HCT116 (cell line): ENCODE measurements around the gene ZXDC. TPM values are rescaled to one million over a fixed set of nuclear protein-coding genes. Genes with fewer than 3 reads are reported as not detected.

Experiments
- ATAC-seq: fragments of 200-7000 bp; cut with Tn5 transposase; 2 replicates; pipeline ENCODE4 v1.9.1; 2020; ENCODE audit warnings: mild to moderate bottlenecking, moderate library complexity
- BruUV-seq: library from RNA; stranded (reverse); fragments of 400-500 nt; replicated peaks from 2 replicates; lab custom pipeline; 2021; lab: Mats Ljungman, UMichigan
- CTCF ChIA-PET: fragments of 300-600 bp; sonication (Branson Sonifier 250); formaldehyde crosslinking; loops from one replicate; lab custom pipeline; 2021; ENCODE audit warnings: antibody characterized with exemption; lab: Charles Lee
- POLR2A ChIA-PET: fragments of 300-600, 350-600 bp; sonication (Branson Sonifier 250); formaldehyde crosslinking; loops from one replicate; lab custom pipeline; 2021; ENCODE audit warnings: antibody characterized with exemption; lab: Charles Lee
- RAD21 ChIA-PET, 2 experiments: fragments of 300-600 bp; sonication (Branson Sonifier 250); formaldehyde crosslinking; loops; one replicate each; lab custom pipeline; 2023; ENCODE audit warnings: low total read pairs in 2 of 2; ENCODE audit not compliant: uncharacterized antibody in 2 of 2, unreplicated experiment in 2 of 2, low non-redundant PET in 1 of 2; lab: Charles Lee
- DNase-seq: peaks from one replicate; pipeline ENCODE4 v3.0.0-alpha.2; 2010; ENCODE audit warnings: low read depth, low spot score
- H2AFZ ChIP-seq: fragments of 200-600 bp; shearing (Covaris generic), sonication (generic); 2 replicates; pipeline ENCODE4 v1.6.1; 2017; ENCODE audit warnings: low read depth, mixed run types, mixed read lengths, antibody characterized with exemption, low read length; ENCODE audit not compliant: poor library complexity, severe bottlenecking
- H3K27ac ChIP-seq: 2 replicates; pipeline ENCODE4 v1.5.1; 2012; ENCODE audit warnings: low read depth, low read length
- H3K27me3 ChIP-seq: fragments of 200-600 bp; sonication (generic); 2 replicates; pipeline ENCODE4 v1.6.1; 2016; ENCODE audit warnings: mixed run types, low read length, mixed read lengths; ENCODE audit not compliant: insufficient read depth
- H3K36me3 ChIP-seq, 2 experiments: fragments of 200-500 bp in 1 of 2; fragments of 200-600 bp in 1 of 2; sonication (Bioruptor generic) in 1 of 2; sonication (generic) in 1 of 2; 2 replicates each; pipeline versions ENCODE4 v1.5.1 to v1.6.1; 2014 to 2016; ENCODE audit warnings: low read length in 2 of 2, inconsistent platforms in 1 of 2, mixed read lengths in 1 of 2, mixed run types in 1 of 2; ENCODE audit not compliant: insufficient read depth in 2 of 2, control insufficient read depth in 1 of 2
- H3K4me1 ChIP-seq, 2 experiments: fragments of 200-600 bp in 1 of 2; sonication (generic) in 1 of 2; 2 replicates each; pipeline versions ENCODE4 v1.5.1 to v1.6.1; 2012 to 2017; ENCODE audit warnings: low read length in 2 of 2, inconsistent platforms in 1 of 2, mild to moderate bottlenecking in 1 of 2, mixed read lengths in 1 of 2, mixed run types in 1 of 2, moderate library complexity in 1 of 2; ENCODE audit not compliant: insufficient read depth in 2 of 2, control insufficient read depth in 1 of 2
- H3K4me2 ChIP-seq: fragments of 200-600 bp; sonication (generic); 2 replicates; pipeline ENCODE4 v1.6.1; 2017; ENCODE audit warnings: mixed run types, low read length, mixed read lengths
- H3K4me3 ChIP-seq, 2 experiments: fragments of 200-600 bp in 1 of 2; sonication (generic) in 1 of 2; replicated peaks in 1 of 2; 2 replicates each; pipeline ENCODE4 v1.5.1; 2011 to 2016; ENCODE audit warnings: low read length in 2 of 2, control low read depth in 1 of 2, low read depth in 1 of 2, mild to moderate bottlenecking in 1 of 2, mixed read lengths in 1 of 2, mixed run types in 1 of 2
- H3K79me2 ChIP-seq: fragments of 200-600 bp; sonication (generic); 2 replicates; pipeline ENCODE4 v1.6.1; 2017; ENCODE audit warnings: mild to moderate bottlenecking, mixed run types, low read length, moderate library complexity, mixed read lengths; ENCODE audit not compliant: insufficient read depth
- H3K9ac ChIP-seq: fragments of 200-600 bp; sonication (generic); 2 replicates; pipeline ENCODE4 v1.6.1; 2016; ENCODE audit warnings: low read length, mixed read lengths
- H3K9me2 ChIP-seq: fragments of 200-600 bp; sonication (generic), shearing (Covaris generic); 2 replicates; pipeline ENCODE4 v1.6.1; 2017; ENCODE audit warnings: mixed run types, mild to moderate bottlenecking, moderate library complexity; ENCODE audit not compliant: insufficient read depth
- H3K9me3 ChIP-seq, 2 experiments: fragments of 200-500 bp in 1 of 2; fragments of 200-600 bp in 1 of 2; sonication (Bioruptor generic) in 1 of 2; sonication (generic) in 1 of 2; 2 replicates each; pipeline ENCODE4 v1.6.1; 2014 to 2017; ENCODE audit warnings: low read length in 2 of 2, mixed read lengths in 2 of 2, inconsistent platforms in 1 of 2, low read depth in 1 of 2, mild to moderate bottlenecking in 1 of 2, mixed run types in 1 of 2, moderate library complexity in 1 of 2; ENCODE audit not compliant: control insufficient read depth in 1 of 2, insufficient read depth in 1 of 2
- H4K20me1 ChIP-seq: fragments of 200-600 bp; sonication (generic), shearing (Covaris generic); 2 replicates; pipeline ENCODE4 v1.6.1; 2017; ENCODE audit warnings: mixed run types, mild to moderate bottlenecking, moderate library complexity; ENCODE audit not compliant: insufficient read depth
- EZH2 ChIP-seq: fragments of 200-600 bp; sonication (generic); IDR thresholded peaks from 2 replicates; pipeline ENCODE4 v1.6.1; 2017; ENCODE audit warnings: antibody characterized with exemption, mixed run types
- FOSL1 ChIP-seq: IDR thresholded peaks from 2 replicates; pipeline ENCODE4 v1.6.1; 2012; ENCODE audit warnings: low read depth
- JUND ChIP-seq: IDR thresholded peaks from 2 replicates; pipeline ENCODE4 v1.6.1; 2012
- POLR2A ChIP-seq: IDR thresholded peaks from 2 replicates; pipeline ENCODE4 v1.7.0; 2011; ENCODE audit warnings: borderline replicate concordance; ENCODE audit not compliant: insufficient read depth, insufficient read length; ENCODE audit errors: extremely low read depth
- SRF ChIP-seq: IDR thresholded peaks from 2 replicates; pipeline ENCODE4 v1.6.1; 2012; ENCODE audit warnings: low read depth
- ZFX ChIP-seq: fragments of 450-650 bp; IDR thresholded peaks from 2 replicates; pipeline ENCODE4 v1.6.1; 2017
- intact Hi-C: fragments of 100-400 bp; cut with micrococcal nuclease; formaldehyde crosslinking; loops from 2 replicates; pipeline ENCODE4 v1.10.0; 2022
- total RNA-seq: library from RNA; stranded (reverse); gene quantifications from one replicate; pipeline ENCODE4 v1.2.1, GENCODE V29; 2021; ENCODE audit not compliant: unreplicated experiment
- TF ChIP-seq, protein P1 (sequence below), 3 experiments: fragments of 200-600 bp in 1 of 3; sonication (generic) in 1 of 3; IDR thresholded peaks in 2 of 3; conservative IDR thresholded peaks in 1 of 3; 2 replicates each; pipeline ENCODE4 v1.5.1; 2012 to 2017; ENCODE audit warnings: low read depth in 2 of 3, low read length in 2 of 3, antibody characterized with exemption in 1 of 3, borderline replicate concordance in 1 of 3, control low read depth in 1 of 3, mild to moderate bottlenecking in 1 of 3, mixed read lengths in 1 of 3, mixed run types in 1 of 3, moderate library complexity in 1 of 3; ENCODE audit not compliant: insufficient read depth in 1 of 3

The ZXDC gene
- total RNA-seq, 1 experiment from 2014 or later, result 29.9 TPM

DNA sequence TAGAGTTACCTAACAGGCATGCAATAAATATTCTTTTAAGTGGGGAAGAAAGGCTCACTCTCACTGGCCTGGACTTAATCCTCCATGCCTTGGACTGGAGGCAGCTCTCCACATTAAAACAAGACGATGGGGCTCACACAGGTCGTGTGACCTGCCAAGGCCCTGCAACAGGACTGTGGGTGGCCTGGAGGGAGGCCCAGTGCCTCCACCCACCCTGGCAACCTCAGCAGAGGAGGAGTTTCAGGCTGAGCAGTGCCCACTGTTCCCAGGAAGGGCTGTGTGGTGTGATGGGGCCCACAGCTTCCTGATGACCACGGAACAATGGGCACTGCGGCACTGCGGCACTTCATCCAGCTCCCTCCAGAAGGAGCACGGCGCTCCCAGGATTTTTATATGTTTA is 36.3 kb upstream of the ZXDC start:
- no peak for TF ChIP-seq POLR2A
- TF ChIP-seq, protein P1, sequence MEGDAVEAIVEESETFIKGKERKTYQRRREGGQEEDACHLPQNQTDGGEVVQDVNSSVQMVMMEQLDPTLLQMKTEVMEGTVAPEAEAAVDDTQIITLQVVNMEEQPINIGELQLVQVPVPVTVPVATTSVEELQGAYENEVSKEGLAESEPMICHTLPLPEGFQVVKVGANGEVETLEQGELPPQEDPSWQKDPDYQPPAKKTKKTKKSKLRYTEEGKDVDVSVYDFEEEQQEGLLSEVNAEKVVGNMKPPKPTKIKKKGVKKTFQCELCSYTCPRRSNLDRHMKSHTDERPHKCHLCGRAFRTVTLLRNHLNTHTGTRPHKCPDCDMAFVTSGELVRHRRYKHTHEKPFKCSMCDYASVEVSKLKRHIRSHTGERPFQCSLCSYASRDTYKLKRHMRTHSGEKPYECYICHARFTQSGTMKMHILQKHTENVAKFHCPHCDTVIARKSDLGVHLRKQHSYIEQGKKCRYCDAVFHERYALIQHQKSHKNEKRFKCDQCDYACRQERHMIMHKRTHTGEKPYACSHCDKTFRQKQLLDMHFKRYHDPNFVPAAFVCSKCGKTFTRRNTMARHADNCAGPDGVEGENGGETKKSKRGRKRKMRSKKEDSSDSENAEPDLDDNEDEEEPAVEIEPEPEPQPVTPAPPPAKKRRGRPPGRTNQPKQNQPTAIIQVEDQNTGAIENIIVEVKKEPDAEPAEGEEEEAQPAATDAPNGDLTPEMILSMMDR (IDR thresholded peaks at IDR 0.05 in 2 of 3, conservative IDR thresholded peaks at IDR 0.05 in 1 of 3; ENCODE audit: borderline replicate concordance in 1 of 3, insufficient read depth in 1 of 3, low read depth in 2 of 3, low read length in 2 of 3), result no peak
- CTCF ChIA-PET, result no interaction called here
- H3K79me2 ChIP-seq, result no peaks in the 10 kb centered on the region

DNA sequence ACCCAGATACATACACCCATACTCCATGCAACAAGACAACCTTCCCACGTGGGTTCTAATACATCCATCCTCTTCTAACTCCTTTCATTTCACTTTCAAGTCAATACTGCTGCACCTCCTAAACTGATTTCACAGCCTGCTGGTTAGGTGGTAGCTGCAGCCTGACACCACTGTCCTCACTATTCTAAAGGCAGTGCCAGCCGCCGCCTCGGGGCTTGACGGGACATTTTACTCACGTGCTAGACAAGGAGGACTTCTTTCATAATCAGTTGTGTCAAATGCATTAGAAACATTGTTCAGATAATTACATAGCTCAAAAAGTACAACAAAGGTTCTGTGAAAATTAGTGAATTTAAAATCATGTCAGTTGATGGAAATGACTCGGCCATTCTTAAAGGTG is 35.6 kb upstream of the ZXDC start:
- no peaks in the 10 kb centered on the region for H3K9me3 ChIP-seq
- no peaks in the 10 kb centered on the region for H3K79me2 ChIP-seq
- no TSS peak for BruUV-seq
- peaks cover 0 to 11% of the 10 kb centered on the region in 2 experiments; a peak in 2 of 4 replicates for H3K4me1 ChIP-seq
- ATAC-seq (no peak), DNase-seq (no peak)
- H4K20me1 ChIP-seq, result no peaks in the 10 kb centered on the region
- no peak overlapping the region for H3K27ac ChIP-seq
- intact Hi-C loops, result no loop called here
- ChIA-PET CTCF (no interaction called here), RAD21 (no interaction called here), POLR2A (no interaction called here)
- H3K27me3 ChIP-seq, result no peaks in the 10 kb centered on the region
- H3K9me2 ChIP-seq, result no peaks in the 10 kb centered on the region
- no peaks in the 10 kb centered on the region for H3K36me3 ChIP-seq
- no peak overlapping the region for H2AFZ ChIP-seq
- no peak overlapping the region for H3K4me3 ChIP-seq
- no peak overlapping the region for H3K9ac ChIP-seq
- TF ChIP-seq SRF (no peak), JUND (no peak), ZFX (no peak), POLR2A (no peak), FOSL1 (no peak), EZH2 (no peak)
- H3K4me2 ChIP-seq, result no peak overlapping the region

More for the DNA sequence above, 36.3 kb upstream of the ZXDC start:
- ATAC-seq (no peak), DNase-seq (no peak)
- H3K9me2 ChIP-seq, result no peaks in the 10 kb centered on the region
- no TSS peak for BruUV-seq
- H3K9me3 ChIP-seq, result no peaks in the 10 kb centered on the region
- H2AFZ ChIP-seq, result no peak overlapping the region
- H3K4me1 ChIP-seq, result peaks cover 0 to 11% of the 10 kb centered on the region in 2 experiments; a peak in 2 of 4 replicates
- no peak overlapping the region for H3K4me2 ChIP-seq
- no peak overlapping the region for H3K9ac ChIP-seq
- H4K20me1 ChIP-seq, result no peaks in the 10 kb centered on the region
- ChIA-PET POLR2A (no interaction called here), RAD21 (no interaction called here)
- intact Hi-C loops, result no loop called here
- no peaks in the 10 kb centered on the region for H3K27me3 ChIP-seq
- no peak overlapping the region for H3K4me3 ChIP-seq
- no peak overlapping the region for H3K27ac ChIP-seq
- no peaks in the 10 kb centered on the region for H3K36me3 ChIP-seq
